Measurements from ENCODE around the gene PCIF1. TPM values are rescaled to one million over a fixed set of nuclear protein-coding genes. Genes with fewer than 3 reads are reported as not detected.
"Not testable (repeated sequence)": the region's sequence is repeated elsewhere in the genome, so short reads cannot be mapped to it uniquely, and the experiment has no call there.

The PCIF1 gene
- total and polyA plus RNA-seq, 8 donors, result 13.3 to 34.9 (median 18.7) TPM

- H3K4me3 ChIP-seq, result no peak overlapping the region
- intact Hi-C loops (cut with DNase I), result no loop called here
- TF ChIP-seq, protein P1, sequence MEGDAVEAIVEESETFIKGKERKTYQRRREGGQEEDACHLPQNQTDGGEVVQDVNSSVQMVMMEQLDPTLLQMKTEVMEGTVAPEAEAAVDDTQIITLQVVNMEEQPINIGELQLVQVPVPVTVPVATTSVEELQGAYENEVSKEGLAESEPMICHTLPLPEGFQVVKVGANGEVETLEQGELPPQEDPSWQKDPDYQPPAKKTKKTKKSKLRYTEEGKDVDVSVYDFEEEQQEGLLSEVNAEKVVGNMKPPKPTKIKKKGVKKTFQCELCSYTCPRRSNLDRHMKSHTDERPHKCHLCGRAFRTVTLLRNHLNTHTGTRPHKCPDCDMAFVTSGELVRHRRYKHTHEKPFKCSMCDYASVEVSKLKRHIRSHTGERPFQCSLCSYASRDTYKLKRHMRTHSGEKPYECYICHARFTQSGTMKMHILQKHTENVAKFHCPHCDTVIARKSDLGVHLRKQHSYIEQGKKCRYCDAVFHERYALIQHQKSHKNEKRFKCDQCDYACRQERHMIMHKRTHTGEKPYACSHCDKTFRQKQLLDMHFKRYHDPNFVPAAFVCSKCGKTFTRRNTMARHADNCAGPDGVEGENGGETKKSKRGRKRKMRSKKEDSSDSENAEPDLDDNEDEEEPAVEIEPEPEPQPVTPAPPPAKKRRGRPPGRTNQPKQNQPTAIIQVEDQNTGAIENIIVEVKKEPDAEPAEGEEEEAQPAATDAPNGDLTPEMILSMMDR (IDR thresholded peaks at IDR 0.05), result no peak
- H3K9me3 ChIP-seq, result no peaks in the 10 kb centered on the region
- peak in 1 of 6 donors; percentile 18 for DNase-seq
- no peak overlapping the region for H3K27ac ChIP-seq
- FAIRE-seq, result no peak
- no peaks in the 10 kb centered on the region for H3K4me1 ChIP-seq
- no peak for ATAC-seq
- 42 to 56% methylated on average over 9 of the region's 9 CpGs for WGBS, 2 donors
- H3K36me3 ChIP-seq, result no peaks in the 10 kb centered on the region
- no peaks in the 10 kb centered on the region for H3K27me3 ChIP-seq
Measured at GRCh38 chr20:45925821-45926506, 8.5 kb upstream of the PCIF1 start.

DNA sequence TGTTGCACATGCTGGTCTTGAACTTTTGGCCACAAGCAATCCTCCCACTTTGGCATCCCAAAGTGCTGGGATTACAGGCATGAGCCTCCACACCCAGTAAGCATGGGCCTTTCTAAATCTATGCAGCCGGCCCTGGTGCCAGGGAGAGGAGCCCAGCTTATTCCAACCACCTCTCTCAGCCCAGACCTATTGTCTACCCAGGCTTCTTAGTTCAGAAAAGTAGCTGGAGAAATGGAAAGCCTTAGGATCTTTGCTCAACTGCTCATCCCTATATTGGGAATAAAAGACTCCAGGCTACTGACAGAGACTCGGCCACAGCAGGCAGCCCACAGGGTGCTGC lies 7.8 kb upstream of the PCIF1 start:
- ATAC-seq, result no peak
- no peak overlapping the region for H3K27ac ChIP-seq
- TF ChIP-seq, protein P1 (IDR thresholded peaks at IDR 0.05), result no peak
- H3K4me3 ChIP-seq, result no peak overlapping the region
- H3K9me3 ChIP-seq, result no peaks in the 10 kb centered on the region
- 56 to 62% methylated on average over 2 of the region's 2 CpGs for WGBS, 2 donors
- no peaks in the 10 kb centered on the region for H3K4me1 ChIP-seq
- no peak for FAIRE-seq
- H3K27me3 ChIP-seq, result no peaks in the 10 kb centered on the region
- no peaks in the 10 kb centered on the region for H3K36me3 ChIP-seq
- DNase-seq, result no peak
- intact Hi-C loops (cut with DNase I), result no loop called here

GRCh38 chr20:45927071-45927878 lies 7.2 kb upstream of the PCIF1 start:
- intact Hi-C loops (cut with DNase I), result no loop called here
- ATAC-seq (no peak), DNase-seq (peak in 1 of 6 donors; percentile 9), FAIRE-seq (no peak)
- Histone ChIP-seq H3K27me3 (no peaks in the 10 kb centered on the region), H3K27ac (no peak overlapping the region), H3K4me1 (no peaks in the 10 kb centered on the region), H3K9me3 (no peaks in the 10 kb centered on the region), H3K36me3 (no peaks in the 10 kb centered on the region), H3K4me3 (no peak overlapping the region)
- WGBS, 2 donors, result 57 to 67% methylated on average over 14 of the region's 14 CpGs
- TF ChIP-seq, protein P1 (IDR thresholded peaks at IDR 0.05), result no peak

GRCh38 chr20:45931680-45932079 lies 2.8 kb upstream of the PCIF1 start:
- H3K36me3 ChIP-seq; H3K4me3 ChIP-seq; H3K27ac ChIP-seq; H3K27me3 ChIP-seq; H3K4me1 ChIP-seq; ATAC-seq; intact Hi-C loops (cut with DNase I); FAIRE-seq; H3K9me3 ChIP-seq: not testable (repeated sequence)
- 91 to 95% methylated on average over 15 to 17 of the region's 17 CpGs for WGBS, 2 donors
- peak in 1 of 6 donors; percentile 11 for DNase-seq

DNA sequence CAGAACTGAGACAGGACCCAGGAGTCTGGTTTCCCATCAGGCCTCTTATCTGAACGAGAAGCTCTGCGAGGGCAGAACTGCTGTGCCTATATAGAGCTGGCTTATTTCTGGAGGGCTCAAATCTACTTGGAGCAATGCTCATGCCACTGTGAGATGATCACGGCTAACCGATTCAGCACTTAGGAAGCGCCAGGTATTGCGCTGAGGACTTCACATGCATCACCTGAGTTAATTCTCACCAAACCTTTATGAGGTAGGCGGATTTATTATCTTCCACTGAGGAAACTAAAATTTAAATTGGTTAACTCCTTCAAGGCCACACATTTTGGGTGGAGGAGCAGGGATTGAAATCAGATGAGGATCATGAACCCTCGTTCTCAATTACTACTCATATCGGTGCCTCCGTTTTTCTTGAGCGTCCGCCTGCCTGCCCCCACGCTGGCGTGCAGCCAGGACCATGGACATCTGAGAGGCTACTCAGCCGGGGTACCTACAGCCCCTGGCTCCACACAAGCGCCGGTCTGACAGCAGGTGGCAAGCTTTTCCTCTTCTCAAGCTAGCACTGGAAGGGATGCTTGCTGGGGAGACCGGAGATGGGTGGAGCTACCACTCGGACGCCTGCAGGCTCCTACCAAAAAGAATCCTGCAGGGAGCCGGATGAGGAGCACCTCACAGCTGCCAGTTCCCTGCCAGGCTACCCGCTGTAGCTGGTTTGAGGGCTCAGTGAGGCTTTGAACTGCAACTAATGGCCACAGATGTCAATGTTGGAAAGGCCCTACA lies 1.0 kb upstream of the PCIF1 start:
- Histone ChIP-seq H3K27ac (peak overlapping the region in 3 of 4 donors; percentile 99 to 100 (median 99)), H3K36me3 (peaks cover 0 to 13% (median 8%) of the 10 kb centered on the region in 3 donors), H3K9me3 (no peaks in the 10 kb centered on the region), H3K4me1 (peaks cover 0 to 10% (median 0%) of the 10 kb centered on the region in 3 donors), H3K4me3 (peak overlapping the region; percentile 81 to 100 (median 94)), H3K27me3 (no peaks in the 10 kb centered on the region)
- ATAC-seq, result peak; percentile 22 to 58 (median 54)
- FAIRE-seq, result no peak
- TF ChIP-seq, protein P1 (IDR thresholded peaks at IDR 0.05), result peak in 1 of 4 donors; percentile 11
- intact Hi-C loops (cut with DNase I), result no loop called here
- DNase-seq, result peak; percentile 73 to 91 (median 78)
- WGBS, 2 donors, result 8 to 13% methylated on average over 22 of the region's 22 CpGs

Data from pancreas (tissue), 10 donors.